D341Med (cell line): Measurements from ENCODE around the gene CHCHD10.
"Not testable (repeated sequence)": the region's sequence is repeated elsewhere in the genome, so short reads cannot be mapped to it uniquely, and the experiment has no call there.

Source experiments
- DNase-seq: peaks from one replicate; pipeline ENCODE4 v3.0.0; 2012; ENCODE audit warnings: low spot score

Gene CHCHD10

DNA sequence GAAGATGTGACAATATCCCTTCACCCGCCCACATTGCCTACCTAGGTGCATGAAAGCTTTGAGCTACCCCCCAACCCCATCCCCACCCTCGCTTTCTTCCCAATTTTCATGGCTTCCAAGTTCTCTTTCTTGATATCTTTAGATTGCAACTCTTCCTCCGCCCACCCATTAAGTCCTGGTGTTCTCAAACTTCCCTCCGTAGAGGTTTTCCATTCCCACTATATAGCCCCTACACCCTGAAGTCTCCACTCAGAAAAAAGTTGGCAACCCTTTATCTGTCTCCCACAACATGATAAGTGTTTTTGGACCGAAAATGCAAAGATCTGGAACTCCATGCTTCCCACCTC is 17.4 kb downstream of the CHCHD10 start:
- no peak for DNase-seq

DNA sequence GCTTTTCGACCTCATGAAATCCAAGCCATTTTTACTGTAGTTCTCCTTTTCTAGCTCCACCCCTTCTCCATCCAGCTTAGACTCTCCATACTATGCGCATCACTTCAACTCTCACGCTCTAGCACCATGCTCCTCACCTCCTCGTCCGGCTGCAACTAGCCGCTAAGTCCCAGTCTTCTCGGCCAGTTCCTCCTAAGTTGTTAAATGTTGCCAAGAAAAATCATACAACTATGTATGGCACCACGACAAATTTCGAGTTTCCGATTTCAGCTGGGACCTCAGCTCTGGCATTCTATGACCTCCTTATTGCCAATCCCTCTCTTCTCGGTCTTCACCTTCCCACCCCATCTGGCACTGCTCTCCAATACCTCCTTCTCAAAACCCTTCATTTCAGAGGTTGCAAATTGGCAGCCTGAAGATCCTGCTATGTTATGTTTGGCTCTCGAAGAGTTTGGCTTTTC is 17.9 kb downstream of the CHCHD10 start:
- no peak for DNase-seq

DNA sequence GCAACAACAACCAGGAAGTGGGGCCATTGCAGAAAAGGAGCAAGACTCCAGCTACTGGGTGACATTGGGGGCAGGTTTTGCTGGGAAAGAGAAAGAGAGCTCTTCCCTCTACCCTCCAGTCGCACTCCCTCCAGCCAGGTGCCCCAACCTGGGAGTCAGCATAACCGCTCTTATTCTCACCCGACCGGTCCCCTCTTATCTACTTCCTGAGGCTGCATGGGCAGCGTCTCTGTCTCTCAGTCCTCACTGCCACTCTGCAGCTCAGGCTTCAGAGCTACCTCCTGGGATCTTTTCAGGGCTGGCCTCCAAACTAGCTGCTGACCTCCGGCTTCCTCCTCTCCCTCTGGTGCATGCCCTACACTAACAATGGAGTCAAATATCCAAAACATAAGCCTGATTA is 22.0 kb downstream of the CHCHD10 start:
- DNase-seq = peak; percentile 8

DNA sequence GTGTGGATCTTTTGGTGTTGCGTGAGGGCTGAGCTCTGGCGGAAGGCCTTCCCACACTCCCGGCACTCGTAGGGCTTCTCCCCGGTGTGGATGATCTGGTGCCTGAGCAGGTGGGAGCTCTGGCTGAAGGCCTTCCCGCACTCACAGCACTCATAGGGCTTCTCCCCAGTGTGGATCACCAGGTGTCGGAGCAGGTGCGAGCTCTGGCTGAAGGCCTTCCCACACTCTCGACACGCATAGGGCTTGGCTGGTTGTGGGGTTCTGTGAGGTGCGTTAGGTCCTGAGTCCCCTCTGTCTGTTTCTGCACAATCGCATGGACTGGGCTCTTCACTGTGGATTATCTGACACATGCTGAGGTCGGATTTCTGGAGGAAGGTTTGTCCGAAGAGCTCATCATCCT is 23.3 kb downstream of the CHCHD10 start:
- peak; percentile 14 for DNase-seq

DNA sequence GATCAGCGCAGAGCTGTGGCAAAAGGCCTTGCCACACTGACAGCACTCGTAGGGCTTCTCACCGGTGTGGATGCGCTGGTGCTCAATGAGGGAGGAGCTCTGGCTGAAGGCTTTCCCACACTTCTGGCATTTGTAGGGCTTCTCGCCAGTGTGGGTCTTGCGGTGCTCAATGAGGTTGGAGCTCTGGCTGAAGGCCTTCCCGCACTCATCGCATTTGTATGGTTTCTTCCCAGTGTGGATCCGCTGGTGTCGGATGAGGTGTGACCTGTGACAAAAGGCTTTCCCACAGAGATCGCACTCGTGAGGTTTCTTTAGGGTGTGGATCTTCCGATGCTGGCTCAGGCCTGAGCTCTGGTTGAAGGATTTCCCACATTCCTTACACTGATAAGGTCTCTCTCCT is 23.8 kb downstream of the CHCHD10 start:
- no peak for DNase-seq

DNA sequence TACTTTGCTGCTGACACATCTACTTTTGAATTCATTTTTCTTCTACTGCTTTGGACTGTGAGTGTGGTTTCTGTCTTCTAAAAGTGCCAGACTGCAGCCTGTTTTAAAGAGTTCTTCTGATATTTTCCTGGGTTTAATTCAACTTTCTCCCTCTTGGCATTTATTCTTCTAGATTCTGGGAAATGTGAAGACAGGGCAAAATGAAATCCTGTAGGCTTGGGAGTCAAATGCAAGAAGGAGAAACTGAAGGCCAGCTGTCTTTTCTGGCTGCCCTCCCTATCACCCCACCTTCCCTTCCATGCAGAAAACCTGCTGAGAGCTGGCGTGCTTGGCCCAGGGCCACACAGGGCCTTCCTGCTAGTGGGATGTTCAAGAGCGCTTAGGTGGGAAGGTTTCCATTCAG is 24.5 kb downstream of the CHCHD10 start:
- DNase-seq = peak; percentile 3

DNA sequence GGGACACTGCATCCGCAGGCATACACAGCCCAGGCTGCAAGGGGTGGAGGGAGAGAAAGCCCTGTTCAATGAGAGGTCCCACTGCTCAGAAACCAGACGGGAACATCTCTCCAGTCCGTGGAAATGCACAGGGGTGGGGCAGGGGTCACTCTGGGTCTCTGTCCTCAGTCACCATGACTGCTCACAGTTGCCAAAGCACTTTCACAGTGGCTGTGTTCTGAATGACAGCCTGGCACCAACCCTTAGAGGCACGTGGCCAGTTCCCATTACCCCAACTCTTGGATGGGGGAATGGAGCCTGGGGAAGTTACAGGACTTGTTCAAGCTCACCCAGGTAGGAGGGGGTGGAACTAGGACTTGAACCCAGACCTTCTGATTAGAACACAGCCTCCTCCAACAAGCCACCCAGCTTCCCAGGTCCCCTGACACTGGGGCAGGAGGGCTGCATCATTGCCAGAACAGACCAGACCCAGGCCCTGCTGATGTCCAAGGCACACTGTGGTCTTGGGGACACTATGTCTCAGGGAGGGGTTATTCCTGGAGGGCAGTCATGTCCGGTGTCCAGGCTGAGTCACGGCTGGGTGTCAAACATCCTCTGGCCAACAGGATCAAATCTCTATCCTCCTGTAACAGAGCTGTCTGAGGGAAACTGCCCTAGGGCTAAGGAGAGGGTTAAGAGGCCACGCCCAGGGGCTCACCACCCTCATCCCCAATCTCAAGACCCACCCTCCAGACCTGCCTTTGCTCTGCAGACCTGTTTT is 25.1 kb downstream of the CHCHD10 start:
- DNase-seq = peak; percentile 6

DNA sequence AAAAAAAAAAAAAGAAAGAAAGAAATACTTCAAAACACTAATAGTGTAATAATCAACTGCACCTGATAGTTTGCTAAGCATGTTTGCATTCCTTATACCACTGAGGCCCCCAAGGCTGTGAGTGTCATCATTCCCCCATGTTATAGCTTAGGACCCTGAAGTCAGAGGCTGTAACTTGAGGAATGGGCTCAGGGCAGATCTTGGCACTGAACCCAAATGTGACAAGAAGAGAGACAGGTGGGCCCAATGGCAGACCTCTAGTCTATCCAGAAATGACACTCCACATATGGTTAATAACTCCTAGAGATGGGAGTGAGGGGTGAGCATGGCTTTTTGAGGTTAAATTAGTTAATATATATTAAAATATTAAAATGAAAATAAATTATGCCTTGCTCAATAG is 30.1 kb downstream of the CHCHD10 start:
- DNase-seq = no peak

DNA sequence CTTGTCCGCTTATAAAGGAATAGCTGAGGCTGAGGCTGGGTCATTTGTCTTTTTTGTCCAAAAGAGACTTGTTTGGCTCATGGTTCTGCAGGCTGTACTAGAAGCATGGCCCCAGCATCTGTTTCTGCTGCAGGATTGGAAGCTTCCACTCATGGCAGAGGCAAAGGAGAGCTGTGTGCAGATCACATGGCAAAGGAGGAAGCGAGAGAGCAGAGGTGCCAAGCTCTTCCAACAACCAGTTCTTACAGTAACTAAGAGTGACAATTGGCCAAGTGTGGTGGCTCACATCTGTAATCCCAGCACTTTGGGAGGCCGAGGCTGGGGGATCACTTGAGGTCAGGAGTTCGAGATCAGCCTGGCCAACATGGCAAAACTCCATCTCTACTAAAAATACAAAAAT is 39.7 kb downstream of the CHCHD10 start:
- DNase-seq = not testable (repeated sequence)

DNA sequence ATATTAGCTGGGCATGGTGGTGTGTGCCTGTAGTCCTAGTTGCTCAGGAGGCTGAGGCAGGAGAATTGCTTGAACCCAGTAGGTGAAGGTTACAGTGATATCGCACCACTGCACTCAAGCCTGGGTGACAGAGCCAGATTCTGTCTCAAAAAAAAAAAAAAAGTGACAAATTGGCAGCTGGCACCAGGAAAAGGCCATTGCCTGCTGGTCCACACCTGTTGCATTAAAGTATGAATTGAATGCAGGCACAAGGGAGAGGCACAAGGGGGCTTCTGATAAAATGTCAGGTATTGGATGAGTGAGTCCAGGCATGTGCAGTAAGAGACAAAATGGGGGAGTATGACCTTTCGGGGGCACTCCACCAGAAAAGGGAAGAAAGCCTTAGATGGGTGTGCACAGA is 45.0 kb downstream of the CHCHD10 start:
- no peak for DNase-seq

DNA sequence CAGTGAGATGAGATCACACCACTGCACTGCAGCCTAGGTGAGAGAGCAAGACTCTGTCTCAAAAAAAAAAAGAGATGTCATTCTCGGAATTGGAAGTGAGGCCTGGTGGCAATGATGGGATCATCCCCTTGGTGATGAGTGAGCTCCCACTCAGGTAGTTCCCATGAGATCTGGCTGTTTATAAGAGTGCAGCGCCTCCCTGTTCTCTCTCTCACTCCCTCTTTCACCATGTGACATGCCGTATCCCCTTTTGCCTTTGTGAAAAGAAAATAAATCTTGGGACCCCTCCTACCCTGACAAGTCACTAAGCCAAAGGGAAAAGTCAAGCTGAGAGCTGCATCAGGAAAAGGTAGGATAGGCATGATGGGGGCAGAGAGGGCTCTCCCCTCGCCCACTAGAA is 45.6 kb downstream of the CHCHD10 start:
- no peak for DNase-seq

DNA sequence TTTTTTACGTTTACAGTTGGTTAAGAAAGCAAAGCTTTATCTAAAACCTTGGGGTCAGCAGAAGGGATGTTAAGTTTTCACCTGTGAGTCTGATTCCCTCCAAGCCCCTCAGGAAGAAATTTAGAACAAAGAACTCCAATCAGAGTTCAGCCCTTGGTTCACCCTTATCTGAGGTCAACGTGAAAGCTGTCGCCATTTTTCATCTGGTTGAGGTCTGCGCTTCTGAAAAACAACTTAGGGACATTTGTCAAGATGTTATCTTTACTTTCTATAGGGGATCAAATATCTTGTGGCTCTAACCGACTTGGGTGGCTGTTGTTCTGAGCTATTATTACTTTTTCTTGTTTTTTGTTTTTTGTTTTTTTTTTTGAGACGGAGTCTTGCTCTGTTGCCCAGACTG is 46.9 kb downstream of the CHCHD10 start:
- no peak for DNase-seq

DNA sequence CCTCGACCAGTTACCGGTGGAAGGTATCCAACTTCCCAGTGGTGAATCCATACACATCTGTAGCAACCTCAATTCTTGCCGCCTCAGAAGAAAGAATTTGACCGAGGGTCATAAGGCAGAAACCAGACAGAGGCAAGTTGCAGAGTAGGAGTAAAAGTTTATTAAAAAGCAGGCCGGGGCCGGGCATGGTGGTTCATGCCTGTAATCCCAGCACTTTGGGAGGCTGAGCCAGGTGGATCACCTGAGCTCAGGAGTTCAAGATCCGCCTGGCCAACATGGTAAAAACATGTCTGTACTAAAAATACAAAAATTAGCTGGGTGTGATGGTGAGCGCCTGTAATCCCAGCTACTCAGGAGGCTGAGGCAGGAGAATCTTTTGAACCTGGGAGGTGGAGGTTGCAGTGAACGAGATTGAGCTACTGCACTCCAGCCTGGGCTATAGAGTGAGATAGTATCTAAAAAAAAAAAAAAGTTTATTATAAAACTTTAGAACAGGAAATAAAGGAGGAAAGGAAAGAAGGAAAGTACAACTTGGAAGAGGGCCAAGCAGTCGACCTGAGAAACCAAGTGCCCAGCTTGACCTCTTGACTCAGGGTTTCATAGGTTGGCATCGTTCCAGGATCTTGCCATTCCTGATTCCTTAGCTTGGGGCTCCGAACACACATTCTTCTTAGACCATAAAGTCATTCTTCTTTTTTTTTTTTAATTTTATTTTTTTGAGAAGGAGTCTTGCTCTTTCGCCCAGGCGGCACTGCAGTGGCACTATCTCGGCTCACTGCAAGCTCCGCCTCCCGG is 49.2 kb downstream of the CHCHD10 start:
- no peak for DNase-seq

DNA sequence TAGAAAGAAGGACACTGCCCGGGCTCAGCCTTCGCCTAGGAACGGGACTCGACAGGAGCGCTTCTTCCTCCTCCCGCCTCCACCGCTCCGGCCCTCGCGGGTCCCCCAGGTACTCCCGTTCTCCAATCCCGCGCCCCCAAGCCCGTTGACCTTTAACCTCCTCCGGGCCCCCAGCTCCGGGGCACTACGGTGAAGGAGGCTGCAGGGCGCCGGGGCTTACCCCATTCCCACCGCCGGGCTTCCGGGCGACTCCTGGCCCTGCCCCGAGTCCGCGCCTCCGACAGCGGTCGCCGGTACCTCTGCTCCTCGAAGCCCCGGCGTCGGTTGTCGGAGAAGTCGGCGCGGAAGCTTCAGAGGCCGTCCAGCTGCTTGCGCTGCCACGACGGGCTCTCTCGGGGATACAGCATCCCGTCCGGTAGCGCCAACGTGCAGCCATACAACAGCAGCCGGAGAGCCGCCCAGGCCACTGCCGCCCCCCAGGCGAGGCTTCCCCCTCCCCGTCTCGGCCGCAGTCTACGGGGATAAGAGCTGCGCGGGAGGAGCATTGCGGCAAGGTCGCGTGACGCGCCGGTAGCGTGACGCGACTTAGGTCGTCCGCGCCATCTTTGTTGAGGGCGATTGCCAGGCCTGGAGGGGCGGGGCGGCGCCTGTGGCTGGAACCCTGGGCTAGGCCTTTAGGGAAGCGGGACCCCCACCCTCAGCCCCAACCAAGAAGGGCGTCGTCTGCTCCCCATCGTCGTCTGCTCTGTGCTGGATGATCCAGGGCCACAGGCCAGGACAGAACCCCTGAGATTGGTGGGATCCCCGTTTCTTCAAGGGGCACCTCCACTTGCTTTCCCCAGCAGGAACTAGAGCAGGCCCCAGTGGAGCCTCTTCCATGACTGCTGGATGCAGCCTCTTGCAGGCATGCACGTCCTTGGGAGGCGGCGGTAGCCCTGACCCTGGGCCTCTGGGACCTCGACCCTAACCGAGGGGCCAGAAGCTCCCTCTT is 50.7 kb downstream of the CHCHD10 start:
- DNase-seq = peak; percentile 96
